RCC 7860 (cell line): ENCODE measurements around the gene PARG.
A peak's percentile ranks its signal among the peaks of the same experiment; 100 is the strongest.
"Not testable (repeated sequence)": the region's sequence is repeated elsewhere in the genome, so short reads cannot be mapped to it uniquely, and the experiment has no call there.

Source experiments
- DNase-seq: peaks from one replicate; pipeline ENCODE4 v3.0.0-alpha.2; 2015; ENCODE audit warnings: low spot score
- FAIRE-seq: peaks from 2 replicates; lab custom pipeline; 2012; peaks lifted over from hg19 to GRCh38; lab: Jason Lieb, UNC

The PARG gene

GRCh38 chr10:49908290-49909080, 33.3 kb downstream of the PARG start:
- FAIRE-seq = peak; percentile 94
- DNase-seq = not testable (repeated sequence)

GRCh38 chr10:49903829-49904228, 38.0 kb downstream of the PARG start:
- DNase-seq = peak; percentile 36

GRCh38 chr10:49900406-49900805, 41.4 kb downstream of the PARG start:
- FAIRE-seq = peak; percentile 17
- not testable (repeated sequence) for DNase-seq

More at GRCh38 chr10:49903829-49904228, 38.0 kb downstream of the PARG start:
- FAIRE-seq = peak; percentile 22

GRCh38 chr10:49899999-49900398, 41.8 kb downstream of the PARG start:
- not testable (repeated sequence) for FAIRE-seq, DNase-seq

GRCh38 chr10:49890025-49890424, 51.8 kb downstream of the PARG start:
- peak; percentile 82 for FAIRE-seq
- not testable (repeated sequence) for DNase-seq

- not testable (repeated sequence) for FAIRE-seq
These were observed 57.0 kb downstream of the PARG start for GRCh38 chr10:49884739-49885331.

GRCh38 chr10:49883852-49884251, 58.0 kb downstream of the PARG start:
- FAIRE-seq = peak; percentile 45
- DNase-seq = not testable (repeated sequence)

More at GRCh38 chr10:49884739-49885331, 57.0 kb downstream of the PARG start:
- DNase-seq = not testable (repeated sequence)

- not testable (repeated sequence) for DNase-seq, FAIRE-seq
These were observed 59.5 kb downstream of the PARG start for GRCh38 chr10:49882327-49882726.

GRCh38 chr10:49872740-49873139, 69.1 kb downstream of the PARG start:
- not testable (repeated sequence) for FAIRE-seq, DNase-seq

GRCh38 chr10:49871462-49871861, 70.4 kb downstream of the PARG start:
- not testable (repeated sequence) for DNase-seq
- peak; percentile 98 for FAIRE-seq

GRCh38 chr10:49859933-49860332, 81.9 kb downstream of the PARG start:
- FAIRE-seq, DNase-seq: not testable (repeated sequence)

- DNase-seq, FAIRE-seq: not testable (repeated sequence)
These were observed 83.0 kb downstream of the PARG start for GRCh38 chr10:49858697-49859382.

- FAIRE-seq, DNase-seq: not testable (repeated sequence)
These were observed 92.3 kb downstream of the PARG start for GRCh38 chr10:49849520-49849919.

GRCh38 chr10:49844775-49845595, 96.8 kb downstream of the PARG start:
- FAIRE-seq (peak; percentile 35), DNase-seq (no peak)

GRCh38 chr10:49842333-49842628, 99.5 kb downstream of the PARG start:
- not testable (repeated sequence) for FAIRE-seq, DNase-seq

GRCh38 chr10:49841615-49842332, 100.1 kb downstream of the PARG start:
- no peak for FAIRE-seq
- no peak for DNase-seq

- DNase-seq (peak; percentile 62), FAIRE-seq (no peak)
These were observed 104.1 kb downstream of the PARG start for GRCh38 chr10:49837685-49838084.

- DNase-seq (peak; percentile 93), FAIRE-seq (peak; percentile 99)
These were observed 104.8 kb downstream of the PARG start for GRCh38 chr10:49837051-49837478.

GRCh38 chr10:49834976-49835375, 106.9 kb downstream of the PARG start:
- DNase-seq (no peak), FAIRE-seq (no peak)

GRCh38 chr10:49834201-49834600, 107.6 kb downstream of the PARG start:
- DNase-seq = no peak
- no peak for FAIRE-seq
